ENCODE measurements around the gene CCDC91.

GRCh38 chr12:28331130-28331529 is 140.9 kb downstream of the CCDC91 start:
- TF ChIP-seq PKNOX1 (IDR thresholded peaks at IDR 0.05) (no peak), BHLHE40 (IDR thresholded peaks at IDR 0.05; ENCODE audit: borderline replicate concordance) (no peak), SUZ12 (IDR thresholded peaks at IDR 0.05) (no peak), ARNT (IDR thresholded peaks at IDR 0.05) (no peak), TARDBP (IDR thresholded peaks at IDR 0.05) (no peak)
